Measurements from ENCODE around the gene STK16.

Gene STK16

GRCh38 chr2:219268294-219268693 lies 23.0 kb downstream of the STK16 start:
- no peak for DNase-seq (ENCODE audit: low read depth in 2 of 3, low spot score in 1 of 3)

DNA sequence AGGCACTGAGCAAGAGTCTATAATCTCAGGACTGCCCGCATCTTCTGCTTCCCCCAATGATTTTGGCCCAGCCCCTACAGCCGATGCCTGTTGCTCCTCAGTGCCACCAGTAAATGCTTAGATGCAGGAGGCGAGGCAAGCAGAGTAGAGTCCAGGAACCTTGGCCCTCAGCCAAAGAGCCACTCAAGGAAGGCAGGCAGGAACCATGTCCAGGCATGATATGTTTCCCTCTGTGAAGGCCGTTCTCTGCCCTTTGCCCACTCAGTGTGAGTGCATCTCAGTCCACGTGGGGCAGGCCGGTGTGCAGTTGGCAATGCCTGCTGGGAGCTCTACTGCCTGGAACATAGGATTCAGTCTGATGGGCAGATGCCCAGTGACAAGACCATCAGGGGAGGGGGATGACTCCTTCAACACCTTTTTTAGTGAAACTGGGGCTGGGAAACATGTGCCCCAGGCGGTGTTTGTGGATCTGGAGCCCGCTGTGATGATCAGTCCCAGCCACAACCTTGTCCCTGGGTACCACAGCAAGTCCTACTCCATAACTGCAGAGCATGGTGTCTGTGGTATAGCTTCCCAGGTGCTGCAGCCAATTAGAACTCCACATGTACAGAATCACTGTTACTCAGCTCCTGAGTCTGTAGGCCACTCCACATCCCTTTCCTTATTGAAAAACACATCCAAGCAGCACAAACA lies 24.2 kb downstream of the STK16 start:
- no peak for DNase-seq (ENCODE audit: low read depth in 2 of 3, low spot score in 1 of 3)

DNA sequence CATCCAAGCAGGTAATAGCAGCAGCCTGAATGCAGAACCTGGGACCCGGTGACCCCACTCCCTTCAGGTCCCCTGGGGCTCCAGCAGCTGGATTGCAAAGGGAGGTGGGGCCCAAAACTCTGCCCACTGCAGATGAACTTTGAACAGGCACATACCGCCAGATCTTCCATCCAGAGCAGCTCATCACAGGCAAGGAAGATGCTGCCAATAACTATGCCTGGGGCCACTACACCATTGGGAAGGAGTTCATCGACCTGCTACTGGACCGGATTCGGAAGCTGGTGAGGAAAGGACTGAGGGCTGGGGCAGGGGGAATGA lies 24.7 kb downstream of the STK16 start:
- no peak for DNase-seq (ENCODE audit: low read depth in 2 of 3, low spot score in 1 of 3)

DNA sequence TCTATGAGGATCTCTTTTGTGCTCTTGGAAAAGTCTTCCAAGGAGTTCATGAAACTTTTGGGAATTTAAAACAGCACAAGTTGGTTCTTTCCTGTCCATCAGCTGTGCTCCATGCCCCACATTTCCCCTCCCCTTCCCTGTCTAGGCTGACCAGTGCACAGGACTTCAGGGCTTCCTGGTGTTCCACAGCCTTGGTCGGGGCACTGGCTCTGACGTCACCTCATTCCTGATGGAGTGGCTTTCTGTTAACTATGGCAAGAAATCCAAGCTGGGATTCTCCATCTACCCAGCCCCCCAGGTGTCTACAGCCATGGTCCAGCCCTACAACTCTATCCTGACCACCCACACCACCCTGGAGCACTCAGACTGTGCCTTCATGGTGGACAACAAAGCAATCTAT lies 25.7 kb downstream of the STK16 start:
- DNase-seq (ENCODE audit: low read depth in 2 of 3, low spot score in 1 of 3), result no peak

GRCh38 chr2:219272356-219272755 lies 27.1 kb downstream of the STK16 start:
- no peak for DNase-seq (ENCODE audit: low read depth in 2 of 3, low spot score in 1 of 3)

- no peak for DNase-seq (ENCODE audit: low read depth in 2 of 3, low spot score in 1 of 3)
Observed at GRCh38 chr2:219272995-219273394, 27.7 kb downstream of the STK16 start.

- no peak for DNase-seq (ENCODE audit: low read depth in 2 of 3, low spot score in 1 of 3)
Observed at GRCh38 chr2:219273937-219274336, 28.7 kb downstream of the STK16 start.

- DNase-seq (ENCODE audit: low read depth in 2 of 3, low spot score in 1 of 3), result no peak
Observed at GRCh38 chr2:219274361-219274921, 29.2 kb downstream of the STK16 start.

DNA sequence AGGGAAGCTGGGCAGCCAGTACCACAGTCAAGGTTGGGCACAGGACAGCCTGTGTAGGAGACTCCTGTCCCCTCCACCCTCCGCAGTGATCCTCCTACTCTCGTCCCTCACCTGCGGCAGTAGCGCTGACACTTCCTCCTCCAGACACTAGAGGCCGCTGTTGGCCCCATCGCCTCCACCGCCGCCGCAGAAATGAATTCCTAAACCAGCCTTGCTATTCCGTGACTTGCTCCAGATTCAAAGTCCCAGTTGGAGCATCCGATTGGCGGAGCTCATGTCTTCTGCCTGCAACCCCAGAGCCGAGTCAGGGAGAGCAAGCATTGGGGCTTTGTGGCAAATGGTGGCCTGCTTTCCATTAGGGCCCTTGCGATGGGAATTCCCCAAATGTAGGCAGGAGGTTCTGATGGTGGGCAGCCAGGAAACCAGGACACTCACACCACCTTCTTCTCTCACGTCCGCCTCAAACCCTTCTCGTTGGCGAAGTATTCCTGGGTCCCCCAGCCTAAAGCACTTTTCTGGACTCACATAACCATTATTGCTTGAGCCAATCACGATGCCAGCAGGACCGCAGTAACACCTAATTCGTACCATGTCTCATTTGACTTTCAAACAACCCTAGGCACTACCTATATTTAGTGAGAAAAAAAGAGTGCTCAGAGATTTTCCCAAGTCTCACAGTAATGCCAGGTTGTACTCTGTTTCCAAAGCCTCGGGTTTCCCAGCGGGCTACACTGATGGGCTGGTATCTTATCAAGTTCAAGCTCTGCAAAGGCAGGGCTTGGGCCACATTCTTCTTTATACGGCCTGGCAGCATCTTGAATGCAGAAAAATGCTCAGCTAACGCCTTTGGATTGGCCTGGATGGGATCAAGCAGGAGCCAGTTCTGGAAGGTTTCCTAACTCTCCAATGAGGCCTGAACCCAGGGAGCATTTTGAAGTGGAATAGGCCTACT lies 32.7 kb downstream of the STK16 start:
- peak; percentile 60 to 79 (median 61) for DNase-seq (ENCODE audit: low read depth in 2 of 3, low spot score in 1 of 3)

GRCh38 chr2:219278655-219279150 lies 33.4 kb downstream of the STK16 start:
- DNase-seq (ENCODE audit: low read depth in 2 of 3, low spot score in 1 of 3), result no peak

DNA sequence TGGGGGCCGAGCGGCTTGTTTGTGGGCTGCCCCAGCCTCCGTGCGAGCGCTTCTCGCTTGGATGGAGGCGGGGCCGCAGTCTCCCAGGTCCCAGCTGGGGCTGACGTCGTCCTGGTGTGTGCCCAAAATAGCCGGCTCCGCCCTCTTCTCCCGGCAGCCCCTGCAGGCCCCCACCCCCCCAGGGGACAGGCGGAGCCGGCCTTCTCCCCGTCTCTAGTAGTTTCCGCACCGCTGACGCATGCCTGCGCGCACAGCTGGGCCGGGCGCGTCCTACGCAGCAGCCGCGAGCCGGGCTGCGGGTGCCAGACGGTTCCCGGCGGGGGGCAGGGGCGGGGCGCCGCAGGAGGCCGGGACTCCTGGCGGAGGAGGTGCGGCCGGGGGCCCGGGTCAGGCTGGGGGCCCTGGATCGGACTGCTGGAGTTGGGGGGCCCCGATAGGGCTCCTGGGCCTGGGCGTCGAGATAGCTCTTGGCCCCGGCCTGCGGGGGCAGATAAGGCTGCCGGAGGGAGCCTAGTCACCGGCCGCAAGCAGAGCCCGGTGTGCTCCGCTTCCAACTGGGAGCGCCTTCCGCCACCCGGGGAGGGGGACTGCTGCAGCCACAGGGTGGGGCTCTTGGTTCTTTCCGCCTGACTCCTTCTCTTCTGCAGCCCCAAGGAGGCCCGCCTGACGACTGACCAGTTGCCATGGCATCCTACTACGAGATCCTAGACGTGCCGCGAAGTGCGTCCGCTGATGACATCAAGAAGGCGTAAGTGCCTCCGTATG lies 34.1 kb downstream of the STK16 start, which contains the start of gene DNAJB2:
Gene DNAJB2 (plus strand): TSS at position 216 of the 765 bp plus-strand sequence. CDS start 468 bp downstream, at position 684.
- DNase-seq (ENCODE audit: low read depth in 2 of 3, low spot score in 1 of 3), result peak; percentile 97 to 99 (median 99)

GRCh38 chr2:219279916-219280516 lies 34.7 kb downstream of the STK16 start:
- DNase-seq (ENCODE audit: low read depth in 2 of 3, low spot score in 1 of 3), result no peak

- DNase-seq (ENCODE audit: low read depth in 2 of 3, low spot score in 1 of 3), result no peak
Observed at GRCh38 chr2:219280651-219281050, 35.4 kb downstream of the STK16 start.

DNA sequence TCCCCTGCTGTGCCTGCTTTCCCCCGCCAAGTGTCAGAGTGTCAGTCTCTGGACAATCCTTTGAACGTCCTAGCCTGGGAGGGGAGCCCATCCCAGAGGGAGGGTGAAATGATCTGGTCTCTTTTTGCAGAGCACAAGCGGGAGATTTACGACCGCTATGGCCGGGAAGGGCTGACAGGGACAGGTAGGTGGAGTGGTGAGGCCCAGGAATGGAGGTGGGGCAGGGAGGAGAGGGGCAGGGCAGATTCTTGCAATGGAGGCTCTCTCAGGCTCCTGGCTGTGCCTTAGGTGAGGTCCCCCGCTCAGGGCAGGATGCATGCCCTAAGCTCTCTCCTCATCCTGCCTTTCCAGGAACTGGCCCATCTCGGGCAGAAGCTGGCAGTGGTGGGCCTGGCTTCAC lies 36.3 kb downstream of the STK16 start:
- no peak for DNase-seq (ENCODE audit: low read depth in 2 of 3, low spot score in 1 of 3)

GRCh38 chr2:219282375-219282774 lies 37.1 kb downstream of the STK16 start:
- DNase-seq (ENCODE audit: low read depth in 2 of 3, low spot score in 1 of 3), result no peak

- DNase-seq (ENCODE audit: low read depth in 2 of 3, low spot score in 1 of 3), result no peak
Observed at GRCh38 chr2:219282943-219283581, 37.8 kb downstream of the STK16 start.

- no peak for DNase-seq (ENCODE audit: low read depth in 2 of 3, low spot score in 1 of 3)
Observed at GRCh38 chr2:219284501-219285372, 39.5 kb downstream of the STK16 start.

- no peak for DNase-seq (ENCODE audit: low read depth in 2 of 3, low spot score in 1 of 3)
Observed at GRCh38 chr2:219285373-219285735, 40.1 kb downstream of the STK16 start.

GRCh38 chr2:219285894-219286425 lies 40.7 kb downstream of the STK16 start:
- DNase-seq (ENCODE audit: low read depth in 2 of 3, low spot score in 1 of 3), result no peak

Measured in stimulated activated CD4-positive, alpha-beta T cell treated with anti-CD3 and anti-CD28 coated beads, Interleukin-12 subunit alpha, Interleukin-12 subunit beta, amount 100 ng/mL, for 48 hours (primary cell).